Measurements from ENCODE around the gene RAB3B.

GRCh38 chr1:52007215-52008002, 16.9 kb upstream of the RAB3B start:
- TF ChIP-seq CTCF (IDR thresholded peaks at IDR 0.05) (no peak), EZH2 (IDR thresholded peaks at IDR 0.05) (no peak), EZH2phosphoT487 (IDR thresholded peaks at IDR 0.05) (no peak)
